NCI-H2196 treated with DMSO at 0.1 percent for 48 hours (cell line): Measurements from ENCODE around the gene CRTC1.
"Not testable (repeated sequence)": the region's sequence is repeated elsewhere in the genome, so short reads cannot be mapped to it uniquely, and the experiment has no call there.

Experiments used
- DNase-seq: peaks from one replicate; lab custom pipeline; 2025; ENCODE audit not compliant: unreplicated experiment; lab: John Stamatoyannopoulos, UW

The CRTC1 gene

DNA sequence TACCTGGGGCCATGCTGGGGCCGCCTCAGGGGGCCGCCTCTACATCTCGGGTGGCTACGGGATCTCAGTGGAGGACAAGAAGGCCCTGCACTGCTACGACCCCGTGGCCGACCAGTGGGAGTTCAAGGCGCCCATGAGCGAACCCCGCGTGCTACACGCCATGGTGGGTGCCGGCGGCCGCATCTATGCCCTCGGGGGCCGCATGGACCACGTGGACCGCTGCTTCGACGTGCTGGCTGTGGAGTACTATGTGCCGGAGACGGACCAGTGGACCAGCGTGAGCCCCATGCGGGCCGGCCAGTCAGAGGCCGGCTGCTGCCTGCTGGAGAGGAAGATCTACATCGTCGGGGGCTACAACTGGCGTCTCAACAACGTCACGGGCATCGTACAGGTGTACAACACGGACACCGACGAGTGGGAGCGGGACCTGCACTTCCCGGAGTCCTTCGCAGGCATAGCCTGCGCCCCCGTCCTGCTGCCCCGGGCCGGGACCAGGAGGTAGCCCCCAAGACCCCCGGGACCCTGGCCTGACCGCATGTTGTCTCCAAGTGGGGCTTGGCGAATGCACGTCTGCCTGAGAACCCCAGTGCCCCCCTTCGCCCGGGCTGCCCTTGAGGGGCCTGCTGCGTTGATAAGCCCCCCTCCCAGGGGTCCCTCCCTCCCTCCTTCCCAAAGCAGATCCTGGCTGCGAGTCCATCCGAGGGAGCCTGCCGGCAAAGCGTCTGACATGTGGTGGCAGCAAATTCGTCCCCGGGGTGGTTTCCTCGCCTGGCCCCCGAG lies 14.5 kb upstream of the CRTC1 start:
- no peak for DNase-seq

GRCh38 chr19:18669524-18669817 lies 14.0 kb upstream of the CRTC1 start:
- no peak for DNase-seq

- DNase-seq, result no peak
Observed at GRCh38 chr19:18669883-18670282, 13.6 kb upstream of the CRTC1 start.

- no peak for DNase-seq
Observed at GRCh38 chr19:18670312-18670711, 13.2 kb upstream of the CRTC1 start.

- DNase-seq, result no peak
Observed at GRCh38 chr19:18671303-18672043, 12.0 kb upstream of the CRTC1 start.

DNA sequence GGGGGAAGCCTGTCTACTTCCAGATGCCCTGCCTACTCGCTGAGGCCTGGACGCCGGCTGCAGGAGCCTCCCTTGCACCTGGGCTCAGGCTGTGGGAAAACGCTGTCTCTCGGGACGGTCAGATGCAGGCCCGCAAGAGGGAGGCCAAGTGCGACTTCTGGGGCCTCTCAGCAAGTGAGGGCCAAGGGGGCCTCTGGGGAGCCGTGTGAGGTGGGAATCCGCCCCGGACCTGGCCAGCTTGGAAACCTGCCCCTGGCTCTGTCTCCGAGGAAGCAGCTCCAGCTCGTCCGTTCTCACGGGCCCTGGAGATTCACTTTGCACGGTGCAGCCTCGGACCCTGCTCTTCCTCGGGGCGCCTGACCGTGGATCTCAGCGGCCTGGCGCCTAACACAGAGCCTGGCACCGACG lies 11.4 kb upstream of the CRTC1 start:
- no peak for DNase-seq

DNA sequence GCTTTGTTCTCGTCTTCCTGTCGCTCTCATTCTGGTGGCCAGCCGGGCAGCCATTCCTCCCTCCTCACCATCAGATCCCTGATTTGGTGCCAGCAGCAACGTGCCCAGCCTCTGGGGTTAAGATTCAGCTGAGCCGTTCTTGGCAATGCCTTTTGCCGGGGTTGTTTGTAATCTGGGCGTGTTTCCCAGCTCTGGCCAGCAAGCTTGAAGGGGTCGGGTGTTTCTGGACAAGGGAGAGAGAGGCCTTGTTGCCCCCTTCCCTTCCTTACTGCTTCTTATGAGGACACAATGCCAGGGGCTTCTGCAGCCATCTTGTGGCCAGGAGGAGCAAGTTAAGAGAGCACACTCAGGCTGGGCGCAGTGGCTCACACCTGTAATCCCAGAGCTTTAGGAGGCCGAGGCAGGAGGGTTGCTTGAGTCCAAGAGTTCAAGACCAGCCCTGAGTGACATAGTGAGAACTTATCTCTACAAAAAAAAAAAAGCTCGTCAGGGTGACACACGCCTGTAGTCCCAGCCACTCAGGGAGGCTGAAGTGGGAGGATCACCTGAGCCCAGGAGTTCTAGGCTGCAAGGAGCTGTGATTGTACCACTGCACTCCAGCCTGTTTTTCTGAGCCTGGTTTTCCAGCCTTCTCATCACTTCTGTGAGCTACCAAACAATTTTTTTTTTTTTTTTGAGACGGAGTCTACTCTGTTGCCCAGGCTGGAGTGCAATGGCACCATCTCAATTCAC lies 10.7 kb upstream of the CRTC1 start:
- DNase-seq, result peak; percentile 17

DNA sequence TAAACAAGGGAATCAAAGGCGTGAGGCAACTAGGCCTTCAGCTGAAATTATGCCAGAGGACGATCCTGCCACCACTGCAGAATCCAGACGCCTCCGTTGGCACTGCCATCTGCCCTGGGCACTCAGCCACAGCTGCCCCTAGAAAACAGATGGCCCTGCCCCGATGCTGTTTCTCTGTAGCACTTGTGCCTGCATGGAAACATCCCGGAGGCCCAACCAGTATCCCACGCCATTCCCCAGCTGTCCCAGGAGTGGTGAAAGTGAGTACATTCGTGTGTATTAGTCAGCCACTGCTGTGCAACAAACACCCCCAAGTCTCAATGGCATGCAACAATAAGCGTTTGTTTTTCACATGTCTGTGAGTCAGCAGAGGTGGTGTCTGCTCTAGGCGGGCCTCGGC lies 8.9 kb upstream of the CRTC1 start:
- DNase-seq, result no peak

GRCh38 chr19:18675779-18676178 lies 7.7 kb upstream of the CRTC1 start:
- no peak for DNase-seq

GRCh38 chr19:18676692-18677091 lies 6.8 kb upstream of the CRTC1 start:
- DNase-seq, result no peak

- DNase-seq, result no peak
Observed at GRCh38 chr19:18677156-18677555, 6.3 kb upstream of the CRTC1 start.

DNA sequence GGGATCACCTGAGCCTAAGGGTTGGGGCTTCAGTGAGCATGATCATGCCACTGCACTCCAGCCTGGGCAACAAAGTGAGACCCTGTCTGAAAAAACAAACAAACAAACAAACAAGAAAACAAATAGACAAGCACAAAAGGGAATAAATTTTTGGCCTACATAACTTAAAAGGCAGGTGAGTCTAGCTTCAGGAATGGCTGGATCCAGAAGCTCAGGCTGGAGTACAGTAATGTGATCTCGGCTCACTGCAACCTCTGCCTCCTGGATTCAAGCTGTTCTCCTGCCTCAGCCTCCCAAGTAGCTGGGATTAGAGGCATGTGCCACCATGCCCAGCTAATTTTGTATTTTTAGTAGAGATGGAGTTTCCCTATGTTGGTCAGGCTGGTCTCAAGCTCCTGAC lies 3.3 kb upstream of the CRTC1 start:
- not testable (repeated sequence) for DNase-seq

GRCh38 chr19:18682807-18683108 lies 722 bp upstream of the CRTC1 start:
- DNase-seq, result no peak

GRCh38 chr19:18683958-18684641 lies 620 bp downstream of the CRTC1 start:
- no peak for DNase-seq

- no peak for DNase-seq
Observed at GRCh38 chr19:18684642-18684993, 1.1 kb downstream of the CRTC1 start.

GRCh38 chr19:18685597-18686190 lies 2.2 kb downstream of the CRTC1 start:
- DNase-seq, result no peak

GRCh38 chr19:18687740-18688465 lies 4.4 kb downstream of the CRTC1 start:
- no peak for DNase-seq

- DNase-seq, result no peak
Observed at GRCh38 chr19:18696023-18696422, 12.5 kb downstream of the CRTC1 start.

DNA sequence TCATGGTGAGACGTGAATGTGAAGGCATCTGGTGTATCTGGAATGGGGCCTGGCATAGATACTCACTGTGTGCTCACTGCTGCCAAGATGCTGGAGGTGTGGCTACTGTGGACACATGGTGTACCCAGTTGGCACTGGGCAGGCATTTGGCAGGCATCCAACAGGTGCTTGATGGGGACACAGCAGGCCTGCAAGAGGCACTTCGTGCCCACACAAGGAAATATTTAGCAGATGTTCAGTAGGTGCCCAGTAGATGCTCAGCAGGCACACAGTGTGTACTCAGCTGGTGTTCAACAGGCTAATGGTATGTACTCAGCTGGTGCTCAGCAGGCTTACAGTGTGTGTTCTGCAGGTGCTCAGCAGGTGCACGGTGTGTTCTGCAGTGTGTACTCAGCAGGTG lies 14.2 kb downstream of the CRTC1 start:
- peak; percentile 43 for DNase-seq

- no peak for DNase-seq
Observed at GRCh38 chr19:18698321-18699167, 15.1 kb downstream of the CRTC1 start.
